GM12878 (cell line): ENCODE measurements around the gene ZNFX1. TPM values are rescaled to one million over a fixed set of nuclear protein-coding genes. Genes with fewer than 3 reads are reported as not detected.

Experiments used
- ATAC-seq: fragments of 200-7000 bp; cut with Tn5 transposase; 3 replicates; pipeline ENCODE4 v1.9.1; 2020; ENCODE audit warnings: mild to moderate bottlenecking, moderate library complexity
- BruUV-seq: library from RNA; stranded (reverse); fragments of 400-500 nt; replicated peaks from 2 replicates; lab custom pipeline; 2021; lab: Mats Ljungman, UMichigan
- CTCF ChIA-PET: fragments of 300-600 bp; sonication (Branson Sonifier 250); formaldehyde crosslinking; extraction: SDS; loops from one replicate; lab custom pipeline; 2021; ENCODE audit warnings: inconsistent platforms; lab: Yijun Ruan, JAX
- POLR2A ChIA-PET: fragments of 350-600 bp; formaldehyde crosslinking; extraction: SDS; loops from one replicate; lab custom pipeline; 2021; ENCODE audit warnings: inconsistent platforms; lab: Charles Lee
- RAD21 ChIA-PET: fragments of 300-600 bp; sonication (Branson Sonifier 250); formaldehyde crosslinking; loops from one replicate; lab custom pipeline; 2023; ENCODE audit warnings: antibody characterized with exemption; ENCODE audit not compliant: unreplicated experiment; lab: Charles Lee
- SMC1A ChIA-PET: fragments of 300-600 bp; sonication (Branson Sonifier 250); formaldehyde crosslinking; loops from one replicate; lab custom pipeline; 2023; ENCODE audit not compliant: unreplicated experiment, uncharacterized antibody; lab: Charles Lee
- DNase-seq: peaks from one replicate; pipeline ENCODE4 v3.0.0-alpha.2; 2011; ENCODE audit warnings: low read depth, low spot score
- FAIRE-seq: peaks from 3 replicates; lab custom pipeline; 2011; peaks lifted over from hg19 to GRCh38; lab: Jason Lieb, UNC
- H2AFZ ChIP-seq: 2 replicates; pipeline ENCODE4 v1.6.0; 2011; ENCODE audit warnings: low read depth, low read length, control low read depth; ENCODE audit not compliant: control insufficient read depth
- H3K27ac ChIP-seq: 2 replicates; pipeline ENCODE4 v1.5.1; 2011; ENCODE audit warnings: control low read depth; ENCODE audit not compliant: control insufficient read depth, insufficient read depth
- H3K27me3 ChIP-seq, 2 experiments: replicated peaks in 1 of 2; 2 replicates each; pipeline versions ENCODE4 v1.6.0 to v1.6.1; 2011; ENCODE audit warnings: low read length in 1 of 2; ENCODE audit not compliant: control insufficient read depth in 2 of 2, insufficient read depth in 2 of 2
- H3K36me3 ChIP-seq, 2 experiments: 2 replicates each; pipeline ENCODE4 v1.5.1; 2011; ENCODE audit warnings: low read length in 1 of 2; ENCODE audit not compliant: control insufficient read depth in 2 of 2, insufficient read depth in 2 of 2
- H3K4me1 ChIP-seq: 2 replicates; pipeline ENCODE4 v1.6.1; 2011; ENCODE audit warnings: mild to moderate bottlenecking, low read length, moderate library complexity, mixed read lengths; ENCODE audit not compliant: control insufficient read depth, insufficient read depth
- H3K4me2 ChIP-seq: 2 replicates; pipeline ENCODE4 v1.6.0; 2011; ENCODE audit warnings: control low read depth; ENCODE audit not compliant: control insufficient read depth, insufficient read depth
- H3K4me3 ChIP-seq: fragments of 200-600 bp; sonication (generic); 2 replicates; pipeline ENCODE4 v1.5.1; 2016
- H3K79me2 ChIP-seq: 2 replicates; pipeline ENCODE4 v1.6.0; 2011; ENCODE audit warnings: low read length; ENCODE audit not compliant: control insufficient read depth, insufficient read depth
- H3K9ac ChIP-seq: 2 replicates; pipeline ENCODE4 v1.8.0; 2011; ENCODE audit warnings: low read length, control low read depth, mixed read lengths; ENCODE audit not compliant: control insufficient read depth, insufficient read depth
- H3K9me3 ChIP-seq: replicated peaks from 3 replicates; pipeline ENCODE4 v1.5.1; 2011; ENCODE audit warnings: mild to moderate bottlenecking, low read length; ENCODE audit not compliant: control insufficient read depth, insufficient read depth
- H4K20me1 ChIP-seq: 2 replicates; pipeline ENCODE4 v1.6.0; 2011; ENCODE audit not compliant: control insufficient read depth, insufficient read depth
- ATF7 ChIP-seq: fragments of 450-650 bp; IDR thresholded peaks from 2 replicates; pipeline ENCODE4 v1.6.1; 2016; ENCODE audit warnings: low read depth, mild to moderate bottlenecking
- BCL11A ChIP-seq: IDR thresholded peaks from 2 replicates; pipeline ENCODE4 v1.6.1; 2011; ENCODE audit warnings: low read depth, low read length
- E2F4 ChIP-seq: IDR thresholded peaks from 2 replicates; pipeline ENCODE4 v1.6.1; 2012; ENCODE audit warnings: low read depth, low read length, improper control_type of control experiment
- IRF3 ChIP-seq: fragments of 450-650 bp; IDR thresholded peaks from 2 replicates; pipeline ENCODE4 v1.6.1; 2014; ENCODE audit warnings: mild to moderate bottlenecking
- LARP7 ChIP-seq: fragments of 450-650 bp; IDR thresholded peaks from 2 replicates; pipeline ENCODE4 v1.6.1; 2017; ENCODE audit warnings: mild to moderate bottlenecking
- PAX5 ChIP-seq: IDR thresholded peaks from 2 replicates; pipeline ENCODE4 v1.6.1; 2011; ENCODE audit warnings: low read depth, low read length, borderline replicate concordance
- POLR2AphosphoS5 ChIP-seq: IDR thresholded peaks from 2 replicates; pipeline ENCODE4 v1.6.1; 2011; ENCODE audit warnings: mild to moderate bottlenecking, low read length, inconsistent platforms
- TCF3 ChIP-seq: IDR thresholded peaks from 2 replicates; pipeline ENCODE4 v1.6.1; 2012; ENCODE audit warnings: low read depth, mild to moderate bottlenecking, low read length, borderline replicate concordance; ENCODE audit not compliant: insufficient read depth
- ZNF592 ChIP-seq: fragments of 450-650 bp; IDR thresholded peaks from 2 replicates; pipeline ENCODE4 v1.6.1; 2017; ENCODE audit warnings: mild to moderate bottlenecking, moderate library complexity
- WGBS: methylation state at CpG from one replicate; pipeline ENCODE4 v1.1.6; 2016; ENCODE audit warnings: low lambda C conversion rate; ENCODE audit not compliant: insufficient replicate concordance, insufficient coverage; ENCODE audit errors: missing lambda C conversion rate; 5-methylcytosine and 5-hydroxymethylcytosine counted together
- in situ Hi-C: fragments of 300-500 bp; cut with MboI; formaldehyde crosslinking; loops from 9 replicates; pipeline ENCODE4 v1.14.3; 2018; ENCODE audit warnings: mixed read lengths
- intact Hi-C: fragments of 100-400 bp; cut with micrococcal nuclease; formaldehyde crosslinking; loops from one replicate; pipeline ENCODE4 v1.14.2; 2022; ENCODE audit not compliant: unreplicated experiment
- polyA plus RNA-seq, 11 experiments: library from polyadenylated mRNA; depleted of rRNA in 4 of 11; unstranded in 6 of 11; stranded (reverse) in 5 of 11; fragments of >200 nt; fragmentation: Nextera tagmentation in 4 of 11; fragmentation: Illumina TruSeq in 1 of 11; extraction: Ambion mirVana in 4 of 11; extraction: Trizol in 1 of 11; gene quantifications; 1 replicate in 1 of 11; 2 replicates in 10 of 11; pipeline versions ENCODE4 v1.2.1 to v1.2.3, GENCODE V29; 2011 to 2016; ENCODE audit warnings: inconsistent platforms in 2 of 11, missing spikeins in 2 of 11, low read depth in 1 of 11
- total RNA-seq, 4 experiments: library from RNA; depleted of rRNA in 3 of 4; stranded (reverse); fragments of >200 nt in 3 of 4; fragmentation: Illumina TruSeq in 1 of 4; extraction: Trizol in 1 of 4; gene quantifications; 2 replicates each; pipeline versions ENCODE4 v1.2.1 to v1.2.3, GENCODE V29; 2013 to 2021

The ZNFX1 gene
- total and polyA plus RNA-seq, 10 of the 15 experiments (the other 5 are each of a cell fraction or from before 2014, with no cell fraction given): 7.4 to 31.5 (median 25.6) TPM

GRCh38 chr20:49230021-49230420 is 47.8 kb downstream of the ZNFX1 start:
- WGBS: 89% methylated on average over 8 of the region's 10 CpGs
- Histone ChIP-seq H3K4me2 (no peak overlapping the region; the same call in 1 of the 2 replicates), H3K36me3 (peaks cover 14 to 23% of the 10 kb centered on the region in 2 experiments), H3K9ac (no peak overlapping the region), H3K79me2 (no peaks in the 10 kb centered on the region; the same call in 1 of the 2 replicates), H3K4me1 (peaks cover 10% of the 10 kb centered on the region), H2AFZ (no peak overlapping the region), H4K20me1 (no peaks in the 10 kb centered on the region; the same call in 1 of the 2 replicates), H3K4me3 (no peak overlapping the region), H3K27me3 (no peaks in the 10 kb centered on the region)
- CTCF ChIA-PET: interaction anchor here (0.6 kb wide), 1 partner anchor 87 kb away, joined by 4 read pairs; no protein-coding TSS in a partner anchor
- FAIRE-seq: no peak
- no TSS peak for BruUV-seq
- TF ChIP-seq POLR2AphosphoS5 (no peak), LARP7 (no peak), E2F4 (no peak), PAX5 (no peak), ATF7 (no peak), IRF3 (no peak), BCL11A (no peak), ZNF592 (no peak), TCF3 (no peak)
- TF ChIP-seq, all 136 proteins: peak for 0
- RAD21 ChIA-PET: no interaction called here
- SMC1A ChIA-PET: interaction anchor here (2.3 kb wide), 1 partner anchor 20 kb away, joined by 6 read pairs; no protein-coding TSS in a partner anchor
- intact Hi-C loops: no loop called here
- DNase-seq (no peak), ATAC-seq (no peak; the same call in 2 of the 3 replicates)
- Histone ChIP-seq H3K9me3 (no peaks in the 10 kb centered on the region), H3K27ac (peak overlapping the region; percentile 10)
- POLR2A ChIA-PET: interaction anchor here (0.6 to 1.0 kb wide), 3 partner anchors 51 to 183 kb away, joined by 4 to 5 read pairs (median 4); no protein-coding TSS in a partner anchor
- in situ Hi-C loops: no loop called here
